HG03342 (cell line): ENCODE results near the gene TMCO4.
"Not testable (repeated sequence)": the region's sequence is repeated elsewhere in the genome, so short reads cannot be mapped to it uniquely, and the experiment has no call there.

Source experiments
- ATAC-seq: cut with Tn5 transposase; IDR thresholded peaks from one replicate; pipeline ENCODE4 v1.9.1; 2021; ENCODE audit warnings: mild to moderate bottlenecking, moderate library complexity; ENCODE audit not compliant: unreplicated experiment

The TMCO4 gene

GRCh38 chr1:19814244-19814661 is 14.5 kb upstream of the TMCO4 start:
- ATAC-seq: no peak

GRCh38 chr1:19813643-19813960 is 13.9 kb upstream of the TMCO4 start:
- ATAC-seq: no peak

- ATAC-seq: no peak
These were observed 13.3 kb upstream of the TMCO4 start for GRCh38 chr1:19812875-19813642.

GRCh38 chr1:19811206-19811851 is 11.6 kb upstream of the TMCO4 start:
- ATAC-seq: no peak

GRCh38 chr1:19809044-19809750 is 9.5 kb upstream of the TMCO4 start:
- no peak for ATAC-seq

GRCh38 chr1:19808351-19808750 is 8.6 kb upstream of the TMCO4 start:
- no peak for ATAC-seq

- no peak for ATAC-seq
These were observed 5.1 kb upstream of the TMCO4 start for GRCh38 chr1:19804831-19805251.

- ATAC-seq: no peak
These were observed 2.6 kb upstream of the TMCO4 start for GRCh38 chr1:19802269-19802668.

GRCh38 chr1:19800076-19800804 is 524 bp upstream of the TMCO4 start:
- peak; percentile 44 for ATAC-seq

GRCh38 chr1:19798486-19799229 is 1.1 kb downstream of the TMCO4 start:
- no peak for ATAC-seq

- ATAC-seq: no peak
These were observed 1.9 kb downstream of the TMCO4 start for GRCh38 chr1:19797827-19798226.

GRCh38 chr1:19794583-19794982 is 5.1 kb downstream of the TMCO4 start:
- ATAC-seq: no peak

GRCh38 chr1:19793360-19794046 is 6.2 kb downstream of the TMCO4 start:
- ATAC-seq: no peak

- no peak for ATAC-seq
These were observed 7.3 kb downstream of the TMCO4 start for GRCh38 chr1:19792237-19793002.

- not testable (repeated sequence) for ATAC-seq
These were observed 9.4 kb downstream of the TMCO4 start for GRCh38 chr1:19790061-19790975.

- ATAC-seq: no peak
These were observed 12.7 kb downstream of the TMCO4 start for GRCh38 chr1:19786988-19787423.

GRCh38 chr1:19785660-19786059 is 14.1 kb downstream of the TMCO4 start:
- no peak for ATAC-seq

- no peak for ATAC-seq
These were observed 19.3 kb downstream of the TMCO4 start for GRCh38 chr1:19780267-19780877.
